ENCODE data around the gene NIT1.

NIT1 gene

GRCh38 chr1:161158316-161159010 lies 40.6 kb downstream of the NIT1 start:
- no peak for DNase-seq

DNA sequence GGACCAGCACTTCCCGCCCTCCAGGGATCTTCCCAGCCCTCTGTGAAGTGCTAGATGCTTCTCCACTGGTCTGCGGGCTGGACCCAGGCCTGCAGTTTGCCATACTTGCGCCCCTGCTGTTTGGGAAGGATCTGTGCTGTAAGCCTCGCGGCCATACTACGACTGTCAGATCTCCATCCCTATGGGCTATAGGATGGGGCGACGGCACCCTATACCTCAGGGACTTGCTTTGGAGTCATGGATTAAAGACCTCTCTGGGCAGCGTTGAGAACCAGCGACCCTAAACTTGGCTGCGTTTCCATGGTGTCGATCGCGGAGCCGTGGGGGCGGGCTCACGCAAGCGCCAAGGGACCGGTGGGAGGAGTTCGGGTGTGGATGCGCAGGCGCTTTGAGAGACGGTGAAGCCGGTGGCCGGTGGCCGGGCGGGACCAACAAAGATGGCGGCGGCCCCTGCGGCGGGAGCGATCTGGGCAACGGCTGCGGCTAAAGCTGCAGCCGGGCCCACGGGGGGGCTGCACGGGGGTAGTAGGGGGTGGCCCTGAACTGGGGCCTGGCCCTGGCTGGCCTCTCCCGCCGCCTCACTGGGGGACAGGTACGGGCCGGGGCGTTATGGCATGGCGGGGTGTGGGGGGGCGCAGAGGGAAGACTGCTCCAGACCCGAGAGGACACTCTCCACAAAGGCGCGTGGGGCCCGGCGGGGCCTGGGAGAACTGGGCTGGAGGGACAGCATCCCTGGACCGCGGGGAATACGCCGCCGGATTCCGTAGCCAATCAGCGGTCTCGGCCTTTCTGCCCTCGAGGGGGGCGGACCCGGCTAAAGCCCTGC lies 41.4 kb downstream of the NIT1 start, which contains the start of gene USP21:
Gene USP21, plus strand, starts transcription at position 414 of the 826 bp plus-strand sequence. CDS start 1,141 bp downstream, outside the sequence.
- DNase-seq: peak; percentile 49

- no peak for DNase-seq
Observed at GRCh38 chr1:161159913-161160243, 42.0 kb downstream of the NIT1 start.

- DNase-seq: no peak
Observed at GRCh38 chr1:161160671-161161145, 42.8 kb downstream of the NIT1 start.

GRCh38 chr1:161161652-161162051 lies 43.7 kb downstream of the NIT1 start:
- no peak for DNase-seq

DNA sequence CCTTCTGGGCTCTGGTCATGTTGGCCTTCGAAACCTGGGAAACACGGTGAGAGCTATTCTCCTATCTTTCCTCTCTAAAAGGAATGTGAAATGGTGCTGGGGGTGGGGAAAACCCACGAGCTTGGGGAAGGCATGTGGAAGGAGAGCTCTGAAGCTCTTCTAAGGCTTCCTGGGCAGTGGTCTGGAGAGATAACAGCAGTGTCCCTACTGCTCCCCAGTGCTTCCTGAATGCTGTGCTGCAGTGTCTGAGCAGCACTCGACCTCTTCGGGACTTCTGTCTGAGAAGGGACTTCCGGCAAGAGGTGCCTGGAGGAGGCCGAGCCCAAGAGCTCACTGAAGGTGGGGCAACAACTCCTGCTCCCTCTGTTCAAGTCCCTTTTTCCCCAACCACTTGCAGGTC lies 44.1 kb downstream of the NIT1 start:
- no peak for DNase-seq

GRCh38 chr1:161162806-161163205 lies 44.9 kb downstream of the NIT1 start:
- no peak for DNase-seq

GRCh38 chr1:161163793-161164192 lies 45.9 kb downstream of the NIT1 start:
- DNase-seq: no peak

DNA sequence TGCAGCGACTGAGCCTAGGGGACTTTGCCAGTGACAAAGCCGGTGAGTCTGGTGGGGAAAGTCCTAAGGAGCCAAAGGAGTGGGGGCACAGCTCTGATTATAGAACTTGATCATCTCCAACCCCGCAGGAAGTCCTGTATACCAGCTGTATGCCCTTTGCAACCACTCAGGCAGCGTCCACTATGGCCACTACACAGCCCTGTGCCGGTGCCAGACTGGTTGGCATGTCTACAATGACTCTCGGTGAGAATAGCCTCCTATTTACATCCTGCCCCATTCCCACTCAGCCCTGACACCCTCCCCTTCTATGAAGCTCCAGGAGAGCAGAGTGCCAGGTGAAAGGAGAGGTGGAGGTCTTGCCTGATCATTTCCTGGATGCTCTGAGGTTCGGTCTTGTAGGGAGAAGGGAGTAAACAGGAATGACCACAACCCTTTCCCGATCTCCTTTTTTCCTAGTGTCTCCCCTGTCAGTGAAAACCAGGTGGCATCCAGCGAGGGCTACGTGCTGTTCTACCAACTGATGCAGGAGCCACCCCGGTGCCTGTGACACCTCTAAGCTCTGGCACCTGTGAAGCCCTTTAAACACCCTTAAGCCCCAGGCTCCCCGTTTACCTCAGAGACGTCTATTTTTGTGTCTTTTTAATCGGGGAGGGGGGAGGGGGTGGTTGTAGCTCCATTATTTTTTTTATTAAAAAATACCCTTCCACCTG lies 47.2 kb downstream of the NIT1 start:
- DNase-seq: no peak

DNA sequence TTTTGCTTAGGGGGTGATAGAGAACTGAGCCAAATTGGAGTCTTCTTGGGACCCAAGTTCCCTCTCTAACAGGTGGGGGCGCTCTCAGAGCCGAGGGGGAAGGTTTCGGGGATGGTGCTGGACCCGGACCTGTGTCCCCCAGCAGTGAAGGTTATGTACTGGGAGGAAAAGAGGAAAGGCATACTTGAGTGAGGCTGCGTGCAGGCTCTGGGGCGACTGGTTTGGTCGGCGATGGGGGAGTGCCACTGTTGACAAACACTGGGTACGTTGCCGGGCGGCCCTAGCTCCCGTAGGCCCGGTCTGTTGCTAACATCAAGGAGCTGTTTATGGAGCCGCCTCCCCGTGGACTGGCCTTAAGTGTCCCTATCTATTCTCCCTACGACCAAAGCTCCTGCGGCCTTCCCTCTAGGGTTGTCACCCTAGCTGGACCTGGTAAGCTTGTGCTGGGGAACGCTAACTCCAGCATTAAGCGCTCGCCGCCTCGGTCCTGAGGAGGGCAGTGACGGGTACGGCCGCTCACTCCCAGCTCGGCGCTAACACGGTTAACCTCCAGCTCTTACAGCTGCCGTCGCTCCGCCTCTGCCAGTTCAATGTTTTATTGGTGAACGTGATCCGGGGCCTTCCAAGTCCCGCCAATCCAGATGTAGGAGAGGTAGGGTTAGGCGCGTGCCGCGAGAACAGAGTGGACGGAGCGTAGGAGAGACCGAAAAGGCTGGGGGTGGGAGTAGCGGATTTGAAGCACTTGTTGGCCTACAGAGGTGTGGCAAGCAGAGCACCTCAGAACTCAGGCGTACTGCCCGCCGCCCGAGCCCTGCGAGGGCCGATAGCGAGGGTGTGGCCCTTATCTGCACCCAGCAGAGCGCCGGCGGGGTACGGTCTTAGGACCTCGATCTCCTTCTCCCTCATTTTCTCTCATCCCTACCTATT lies 48.1 kb downstream of the NIT1 start, which contains the start of gene PPOX:
Gene PPOX, plus strand, starts transcription at position 685 of the 927 bp plus-strand sequence. CDS start 422 bp downstream, outside the sequence.
- peak; percentile 87 for DNase-seq

GRCh38 chr1:161166669-161167548 lies 49.0 kb downstream of the NIT1 start:
- DNase-seq: no peak

- DNase-seq: no peak
Observed at GRCh38 chr1:161168906-161169305, 51.0 kb downstream of the NIT1 start.
